GM10248 (cell line): ENCODE data around the gene OPN1MW2.
"Not testable (repeated sequence)": the region's sequence is repeated elsewhere in the genome, so short reads cannot be mapped to it uniquely, and the experiment has no call there.

ENCODE experiments used
- CTCF ChIA-PET: fragments of 300-600 bp; sonication (Branson Sonifier 250); formaldehyde crosslinking; extraction: SDS; loops from one replicate; lab custom pipeline; 2021; ENCODE audit warnings: antibody characterized with exemption; lab: Yijun Ruan, JAX
- POLR2A ChIA-PET: fragments of 350-650 bp; sonication (Branson Sonifier 250); formaldehyde crosslinking; extraction: SDS; loops from one replicate; lab custom pipeline; 2020; ENCODE audit warnings: antibody characterized with exemption; lab: Yijun Ruan, JAX
- DNase-seq: peaks from one replicate; pipeline ENCODE4 v3.0.0; 2012; ENCODE audit errors: extremely low spot score

OPN1MW2 gene

DNA sequence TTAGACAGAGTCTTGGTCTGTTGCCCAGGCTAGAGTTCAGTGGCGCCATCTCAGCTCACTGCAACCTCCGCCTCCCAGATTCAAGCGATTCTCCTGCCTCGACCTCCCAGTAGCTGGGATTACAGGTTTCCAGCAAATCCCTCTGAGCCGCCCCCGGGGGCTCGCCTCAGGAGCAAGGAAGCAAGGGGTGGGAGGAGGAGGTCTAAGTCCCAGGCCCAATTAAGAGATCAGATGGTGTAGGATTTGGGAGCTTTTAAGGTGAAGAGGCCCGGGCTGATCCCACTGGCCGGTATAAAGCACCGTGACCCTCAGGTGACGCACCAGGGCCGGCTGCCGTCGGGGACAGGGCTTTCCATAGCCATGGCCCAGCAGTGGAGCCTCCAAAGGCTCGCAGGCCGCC is at the start of gene OPN1MW2:
Gene OPN1MW2 (plus strand): TSS at position 301 of the 400 bp plus-strand sequence. CDS start 60 bp downstream, at position 361.
- POLR2A ChIA-PET, DNase-seq, CTCF ChIA-PET: not testable (repeated sequence)

DNA sequence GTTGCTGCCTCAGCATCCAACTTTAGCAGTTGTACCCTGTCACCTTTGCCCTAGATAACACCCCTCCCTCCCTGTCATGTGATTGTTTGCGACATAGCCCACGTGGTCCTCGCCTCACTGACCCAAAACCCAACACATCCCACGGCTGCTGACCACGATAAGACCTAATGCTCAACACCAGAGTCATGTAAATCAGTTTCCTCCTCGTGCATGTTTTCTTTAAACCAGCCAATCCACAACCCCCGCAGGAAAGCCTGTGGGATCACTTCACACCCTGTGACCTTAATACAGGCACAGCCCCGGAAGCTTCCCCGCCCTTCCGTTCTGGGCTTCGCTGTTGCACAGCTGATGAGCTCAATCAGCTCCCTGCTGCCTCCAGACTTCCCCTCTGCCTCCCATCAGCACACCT is 47.0 kb upstream of the OPN1MW2 start:
- POLR2A ChIA-PET, DNase-seq, CTCF ChIA-PET: not testable (repeated sequence)

DNA sequence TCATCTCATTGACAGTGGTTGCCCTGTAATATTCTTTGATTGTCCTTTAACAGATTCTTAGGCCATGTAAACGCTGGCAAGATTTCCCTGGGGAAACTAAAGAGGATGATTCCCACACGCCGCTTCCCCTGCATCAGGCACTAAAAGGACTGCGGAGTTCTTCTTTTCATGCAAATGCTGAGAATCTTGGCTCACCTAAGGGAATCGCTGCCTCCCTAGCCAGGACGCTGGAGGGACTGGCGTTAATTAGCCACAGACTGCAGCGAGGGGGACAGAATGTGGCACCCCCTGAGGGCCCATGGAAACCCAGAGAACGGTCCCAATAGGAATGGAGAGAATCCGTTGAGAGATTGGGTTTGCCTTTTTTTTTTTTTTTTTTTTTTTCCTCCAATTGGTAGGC is 45.2 kb upstream of the OPN1MW2 start:
- DNase-seq, POLR2A ChIA-PET, CTCF ChIA-PET: not testable (repeated sequence)

DNA sequence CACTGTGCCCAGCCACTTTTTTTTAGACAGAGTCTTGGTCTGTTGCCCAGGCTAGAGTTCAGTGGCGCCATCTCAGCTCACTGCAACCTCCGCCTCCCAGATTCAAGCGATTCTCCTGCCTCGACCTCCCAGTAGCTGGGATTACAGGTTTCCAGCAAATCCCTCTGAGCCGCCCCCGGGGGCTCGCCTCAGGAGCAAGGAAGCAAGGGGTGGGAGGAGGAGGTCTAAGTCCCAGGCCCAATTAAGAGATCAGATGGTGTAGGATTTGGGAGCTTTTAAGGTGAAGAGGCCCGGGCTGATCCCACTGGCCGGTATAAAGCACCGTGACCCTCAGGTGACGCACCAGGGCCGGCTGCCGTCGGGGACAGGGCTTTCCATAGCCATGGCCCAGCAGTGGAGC is 37.3 kb upstream of the OPN1MW2 start, which contains the start of gene OPN1MW:
Gene OPN1MW (plus strand): TSS at position 301 of the 400 bp plus-strand sequence. CDS start 82 bp downstream, at position 383.
- POLR2A ChIA-PET, CTCF ChIA-PET, DNase-seq: not testable (repeated sequence)

DNA sequence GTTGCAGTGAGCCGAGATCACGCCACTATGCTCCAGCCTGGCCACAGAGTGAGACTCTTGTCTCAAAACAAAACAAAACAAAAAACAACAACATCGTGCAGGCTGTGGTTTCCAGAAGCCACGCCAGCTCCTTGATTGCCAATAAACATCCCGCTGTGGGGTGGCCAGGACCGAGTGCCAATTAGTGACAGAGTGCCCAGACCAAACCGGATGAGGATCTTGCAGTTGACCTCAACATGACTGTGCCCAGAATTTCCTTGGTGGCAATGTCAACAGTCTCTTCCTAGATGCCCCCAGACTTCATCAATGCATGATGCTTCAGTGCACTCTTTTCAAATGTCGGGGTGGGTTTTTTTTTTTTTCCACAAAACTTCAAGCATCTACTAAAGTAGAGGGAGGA is 35.8 kb upstream of the OPN1MW2 start:
- CTCF ChIA-PET, POLR2A ChIA-PET, DNase-seq: not testable (repeated sequence)

DNA sequence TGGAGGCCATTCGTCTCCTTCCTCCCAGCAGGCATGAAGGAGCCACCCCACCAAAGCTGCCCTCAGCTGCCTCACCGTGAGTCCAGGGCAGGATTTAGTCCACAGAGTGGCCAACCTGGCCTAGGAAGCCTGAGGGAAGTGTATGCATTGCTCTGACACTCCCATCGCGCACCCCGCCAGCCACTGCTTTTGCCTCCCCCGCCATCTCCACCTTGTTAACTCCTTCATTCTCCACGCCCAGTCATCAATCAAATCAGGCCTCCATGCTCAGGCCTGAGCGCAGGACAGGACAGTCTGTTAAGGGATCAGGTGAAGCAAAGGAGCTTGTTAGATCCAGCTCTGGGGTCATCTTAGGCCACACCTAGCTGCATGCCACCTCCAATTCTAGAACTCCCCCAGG is 26.7 kb upstream of the OPN1MW2 start:
- POLR2A ChIA-PET, CTCF ChIA-PET, DNase-seq: not testable (repeated sequence)

DNA sequence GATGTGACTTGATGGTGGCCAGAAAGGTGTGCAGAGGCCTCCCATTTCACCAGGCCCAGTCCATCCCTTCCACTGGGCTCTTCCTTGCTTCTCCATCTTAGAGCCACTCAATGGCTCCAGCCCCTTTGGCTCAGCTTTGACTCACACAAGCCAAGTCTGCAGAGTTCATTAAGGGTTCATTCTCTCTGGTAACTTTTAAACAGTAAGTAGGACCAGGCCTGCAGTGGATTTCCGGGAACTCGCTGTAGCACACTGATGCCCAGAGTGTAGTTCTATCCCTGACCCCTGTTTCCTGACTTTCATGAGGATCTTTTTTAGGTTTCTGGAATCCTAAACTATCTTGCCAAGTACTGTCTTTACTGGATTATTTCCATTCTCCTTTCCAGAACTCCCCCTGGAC is 25.2 kb upstream of the OPN1MW2 start:
- DNase-seq, POLR2A ChIA-PET, CTCF ChIA-PET: not testable (repeated sequence)

DNA sequence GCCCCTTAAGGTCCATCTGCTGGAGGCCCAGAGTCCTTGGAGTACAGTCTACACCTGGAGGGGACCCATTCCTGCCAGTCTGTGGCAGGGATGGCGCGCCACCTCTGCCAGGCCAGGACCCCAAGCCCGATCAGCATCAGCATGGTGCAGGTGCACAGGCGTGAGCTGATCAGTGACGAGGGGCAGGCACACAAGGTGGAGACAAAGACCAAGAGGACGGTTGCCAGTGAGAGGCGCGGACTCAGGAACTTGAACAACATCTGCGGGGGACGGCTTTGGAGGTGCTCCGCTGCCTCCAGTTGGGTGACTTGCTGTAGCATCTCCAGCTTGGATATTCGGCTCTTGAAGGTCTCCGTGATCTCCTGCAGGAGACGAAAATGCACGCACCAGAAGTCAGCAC is 23.1 kb upstream of the OPN1MW2 start:
- CTCF ChIA-PET, POLR2A ChIA-PET, DNase-seq: not testable (repeated sequence)

DNA sequence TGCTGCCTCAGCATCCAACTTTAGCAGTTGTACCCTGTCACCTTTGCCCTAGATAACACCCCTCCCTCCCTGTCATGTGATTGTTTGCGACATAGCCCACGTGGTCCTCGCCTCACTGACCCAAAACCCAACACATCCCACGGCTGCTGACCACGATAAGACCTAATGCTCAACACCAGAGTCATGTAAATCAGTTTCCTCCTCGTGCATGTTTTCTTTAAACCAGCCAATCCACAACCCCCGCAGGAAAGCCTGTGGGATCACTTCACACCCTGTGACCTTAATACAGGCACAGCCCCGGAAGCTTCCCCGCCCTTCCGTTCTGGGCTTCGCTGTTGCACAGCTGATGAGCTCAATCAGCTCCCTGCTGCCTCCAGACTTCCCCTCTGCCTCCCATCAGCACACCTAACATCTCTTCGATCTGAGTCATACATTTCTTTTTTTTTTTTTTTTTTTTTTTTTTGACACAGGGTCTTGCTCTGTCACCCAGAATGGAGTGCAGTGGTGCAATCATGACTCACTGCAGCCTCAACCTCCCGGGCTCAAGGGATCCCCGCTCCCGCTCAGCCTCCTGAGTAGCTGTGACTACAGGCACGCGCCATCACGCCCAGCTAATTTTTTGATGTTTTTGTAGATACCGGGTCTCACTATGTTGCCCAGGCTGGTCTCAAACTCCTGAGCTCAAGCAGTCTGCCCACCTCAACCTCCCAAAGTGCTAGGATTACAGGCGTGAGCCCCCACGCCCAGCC is 9.7 kb upstream of the OPN1MW2 start:
- POLR2A ChIA-PET, DNase-seq, CTCF ChIA-PET: not testable (repeated sequence)

DNA sequence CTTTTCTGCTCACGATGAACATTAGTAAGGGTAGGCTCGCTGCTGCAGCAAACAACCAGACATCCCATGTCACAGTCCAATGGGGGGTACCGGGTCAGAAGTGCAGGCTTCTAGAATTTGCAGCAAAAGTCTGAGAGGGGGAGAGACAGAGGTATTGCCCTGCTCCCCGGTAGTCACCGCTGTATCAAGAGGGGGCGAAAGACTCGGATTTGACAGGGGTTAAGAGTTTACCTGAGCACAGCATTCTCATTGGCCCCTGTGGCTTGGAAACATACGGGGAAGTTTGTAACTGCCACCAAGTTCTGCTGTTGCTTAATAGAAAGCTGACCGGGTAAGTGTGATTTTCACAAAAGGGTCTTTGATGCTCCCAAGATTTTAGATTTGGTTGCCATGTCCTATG is 8.5 kb upstream of the OPN1MW2 start:
- POLR2A ChIA-PET, CTCF ChIA-PET, DNase-seq: not testable (repeated sequence)

DNA sequence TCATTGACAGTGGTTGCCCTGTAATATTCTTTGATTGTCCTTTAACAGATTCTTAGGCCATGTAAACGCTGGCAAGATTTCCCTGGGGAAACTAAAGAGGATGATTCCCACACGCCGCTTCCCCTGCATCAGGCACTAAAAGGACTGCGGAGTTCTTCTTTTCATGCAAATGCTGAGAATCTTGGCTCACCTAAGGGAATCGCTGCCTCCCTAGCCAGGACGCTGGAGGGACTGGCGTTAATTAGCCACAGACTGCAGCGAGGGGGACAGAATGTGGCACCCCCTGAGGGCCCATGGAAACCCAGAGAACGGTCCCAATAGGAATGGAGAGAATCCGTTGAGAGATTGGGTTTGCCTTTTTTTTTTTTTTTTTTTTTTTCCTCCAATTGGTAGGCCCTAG is 8.1 kb upstream of the OPN1MW2 start:
- CTCF ChIA-PET, DNase-seq, POLR2A ChIA-PET: not testable (repeated sequence)

DNA sequence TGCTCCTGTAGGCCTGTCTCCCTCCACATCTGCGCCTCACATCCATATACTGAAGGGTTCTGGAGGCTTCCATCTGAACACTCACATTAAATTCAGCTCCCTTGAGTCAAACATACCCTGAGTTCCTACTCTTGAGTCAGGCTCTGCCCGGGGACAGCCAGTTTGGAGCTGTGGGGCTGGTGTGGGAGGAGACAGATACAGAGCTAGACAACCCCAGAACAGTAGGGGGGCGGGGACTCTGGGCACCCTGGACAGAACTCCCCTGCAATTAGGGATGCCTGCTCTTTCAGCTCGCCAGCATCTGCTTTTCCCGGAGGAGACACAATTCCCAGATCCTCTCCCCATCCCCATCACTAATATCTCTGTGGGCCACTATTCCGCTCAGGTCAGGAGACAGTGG is 5.7 kb downstream of the OPN1MW2 start:
- CTCF ChIA-PET, POLR2A ChIA-PET, DNase-seq: not testable (repeated sequence)

DNA sequence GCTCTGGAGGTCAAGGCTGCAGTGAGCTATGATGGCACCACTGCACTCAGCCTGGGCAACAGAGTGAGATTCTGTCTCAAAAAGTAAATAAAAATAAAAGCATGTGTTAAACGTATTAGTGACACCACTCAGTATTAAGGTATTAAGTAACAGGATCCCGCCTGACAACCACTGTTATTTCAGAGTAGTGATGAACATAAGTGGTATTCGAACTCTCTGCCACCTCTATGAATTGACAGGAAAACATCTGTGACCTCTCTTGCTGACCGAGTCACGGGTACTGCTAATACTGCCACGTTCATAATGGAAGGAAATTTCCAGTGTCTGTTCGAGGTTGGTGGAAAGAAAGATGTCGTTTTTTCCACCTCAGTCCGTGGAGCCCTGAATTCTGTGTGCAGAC is 7.2 kb downstream of the OPN1MW2 start:
- DNase-seq, POLR2A ChIA-PET, CTCF ChIA-PET: not testable (repeated sequence)

DNA sequence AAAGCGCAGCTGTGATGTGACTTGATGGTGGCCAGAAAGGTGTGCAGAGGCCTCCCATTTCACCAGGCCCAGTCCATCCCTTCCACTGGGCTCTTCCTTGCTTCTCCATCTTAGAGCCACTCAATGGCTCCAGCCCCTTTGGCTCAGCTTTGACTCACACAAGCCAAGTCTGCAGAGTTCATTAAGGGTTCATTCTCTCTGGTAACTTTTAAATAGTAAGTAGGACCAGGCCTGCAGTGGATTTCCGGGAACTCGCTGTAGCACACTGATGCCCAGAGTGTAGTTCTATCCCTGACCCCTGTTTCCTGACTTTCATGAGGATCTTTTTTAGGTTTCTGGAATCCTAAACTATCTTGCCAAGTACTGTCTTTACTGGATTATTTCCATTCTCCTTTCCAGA is 11.9 kb downstream of the OPN1MW2 start:
- CTCF ChIA-PET, POLR2A ChIA-PET, DNase-seq: not testable (repeated sequence)

DNA sequence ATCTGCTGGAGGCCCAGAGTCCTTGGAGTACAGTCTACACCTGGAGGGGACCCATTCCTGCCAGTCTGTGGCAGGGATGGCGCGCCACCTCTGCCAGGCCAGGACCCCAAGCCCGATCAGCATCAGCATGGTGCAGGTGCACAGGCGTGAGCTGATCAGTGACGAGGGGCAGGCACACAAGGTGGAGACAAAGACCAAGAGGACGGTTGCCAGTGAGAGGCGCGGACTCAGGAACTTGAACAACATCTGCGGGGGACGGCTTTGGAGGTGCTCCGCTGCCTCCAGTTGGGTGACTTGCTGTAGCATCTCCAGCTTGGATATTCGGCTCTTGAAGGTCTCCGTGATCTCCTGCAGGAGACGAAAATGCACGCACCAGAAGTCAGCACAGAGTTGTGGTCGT is 14.1 kb downstream of the OPN1MW2 start:
- DNase-seq, POLR2A ChIA-PET, CTCF ChIA-PET: not testable (repeated sequence)

DNA sequence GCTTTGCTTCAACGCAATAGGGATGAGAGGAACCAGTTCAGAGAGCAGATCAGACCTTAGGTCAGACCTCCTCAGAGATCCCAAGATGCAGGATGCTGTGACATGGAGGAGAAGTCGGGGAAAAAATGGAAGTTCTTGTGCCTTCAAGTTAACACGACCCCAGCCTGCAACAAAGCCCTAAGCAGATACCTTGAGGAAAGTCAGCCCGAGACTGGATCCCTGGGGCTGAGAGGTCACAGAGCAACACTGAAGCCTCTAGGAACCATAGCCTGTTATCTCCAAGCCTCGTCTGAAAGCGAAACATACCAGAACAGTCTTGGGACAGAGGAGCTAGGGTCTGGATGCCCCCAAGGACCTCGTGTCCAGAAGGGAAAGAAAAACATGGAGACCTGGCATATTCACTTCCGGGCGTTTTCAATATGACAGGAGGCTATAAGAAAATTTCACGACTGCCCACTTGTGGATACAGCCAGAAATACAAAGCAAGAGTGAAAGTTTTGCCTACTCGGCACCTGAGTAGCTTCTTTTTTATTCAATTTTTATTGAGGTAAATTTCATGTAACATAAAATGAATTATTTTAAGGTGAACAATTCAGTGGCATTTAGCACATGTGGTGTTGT is 19.5 kb downstream of the OPN1MW2 start:
- CTCF ChIA-PET: interaction anchor here (1.0 kb wide), 1 partner anchor 69 kb away, joined by 4 read pairs; no protein-coding TSS in a partner anchor
- POLR2A ChIA-PET, DNase-seq: not testable (repeated sequence)

DNA sequence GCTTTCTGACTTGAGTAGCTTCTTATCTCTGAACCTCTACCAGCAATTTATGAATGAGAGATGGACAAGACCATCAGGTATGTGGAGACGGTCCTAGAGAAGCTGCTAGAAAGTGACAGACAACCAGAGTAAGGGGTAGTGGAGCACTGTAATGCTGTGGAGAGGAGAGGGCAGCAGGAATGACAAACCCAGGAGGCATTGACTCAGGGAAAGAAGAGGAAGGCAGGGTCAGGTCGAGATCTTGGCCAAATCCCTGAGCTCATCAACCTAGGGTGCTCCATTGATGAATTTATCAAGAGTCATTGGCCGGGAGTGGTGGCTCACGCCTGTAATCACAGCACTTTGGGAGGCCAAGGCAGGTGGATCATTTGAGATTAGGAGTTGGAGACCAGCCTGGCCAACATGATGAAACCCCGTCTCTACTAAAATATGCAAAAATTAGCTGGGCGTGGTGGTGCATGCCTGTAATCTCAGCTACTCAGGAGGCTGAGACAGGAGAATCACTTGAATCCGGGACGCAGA is 20.5 kb downstream of the OPN1MW2 start:
- POLR2A ChIA-PET, DNase-seq: not testable (repeated sequence)
- CTCF ChIA-PET: interaction anchor here (1.0 kb wide), 1 partner anchor 68 kb away, joined by 4 read pairs; no protein-coding TSS in a partner anchor

DNA sequence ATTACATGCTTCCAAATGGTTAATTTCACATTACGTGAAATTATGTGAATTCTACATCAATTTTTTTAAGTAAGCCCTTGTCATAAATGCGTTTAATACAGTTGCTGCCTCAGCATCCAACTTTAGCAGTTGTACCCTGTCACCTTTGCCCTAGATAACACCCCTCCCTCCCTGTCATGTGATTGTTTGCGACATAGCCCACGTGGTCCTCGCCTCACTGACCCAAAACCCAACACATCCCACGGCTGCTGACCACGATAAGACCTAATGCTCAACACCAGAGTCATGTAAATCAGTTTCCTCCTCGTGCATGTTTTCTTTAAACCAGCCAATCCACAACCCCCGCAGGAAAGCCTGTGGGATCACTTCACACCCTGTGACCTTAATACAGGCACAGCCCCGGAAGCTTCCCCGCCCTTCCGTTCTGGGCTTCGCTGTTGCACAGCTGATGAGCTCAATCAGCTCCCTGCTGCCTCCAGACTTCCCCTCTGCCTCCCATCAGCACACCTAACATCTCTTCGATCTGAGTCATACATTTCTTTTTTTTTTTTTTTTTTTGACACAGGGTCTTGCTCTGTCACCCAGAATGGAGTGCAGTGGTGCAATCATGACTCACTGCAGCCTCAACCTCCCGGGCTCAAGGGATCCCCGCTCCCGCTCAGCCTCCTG is 28.0 kb downstream of the OPN1MW2 start:
- CTCF ChIA-PET, POLR2A ChIA-PET, DNase-seq: not testable (repeated sequence)
